ENCODE data around the gene NUDT2. TPM values are rescaled to one million over a fixed set of nuclear protein-coding genes. Genes with fewer than 3 reads are reported as not detected.
"Not testable (repeated sequence)": the region's sequence is repeated elsewhere in the genome, so short reads cannot be mapped to it uniquely, and the experiment has no call there.

Gene NUDT2
- total and polyA plus RNA-seq, 12 donors = 14.4 to 28.9 (median 18.4) TPM

DNA sequence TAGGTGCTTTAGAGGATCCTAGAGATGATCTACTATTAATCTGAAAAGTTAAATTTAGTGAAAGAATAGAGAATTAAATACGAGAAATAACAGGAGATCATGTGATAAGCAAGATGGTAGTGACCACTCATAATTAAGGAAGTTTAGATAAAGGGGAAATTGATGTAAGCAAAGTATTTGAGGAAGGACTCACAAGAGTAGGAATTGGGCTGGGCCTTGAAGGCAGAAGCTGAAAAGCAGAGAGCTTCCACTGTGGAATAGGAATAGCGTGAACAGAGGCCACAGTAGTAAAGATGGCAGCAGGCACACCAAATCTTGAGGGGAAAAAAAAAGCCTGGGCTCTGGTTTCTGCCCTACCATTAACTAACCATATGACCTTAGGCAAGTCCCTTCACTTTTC lies 38.3 kb upstream of the NUDT2 start:
- peak in 3 of 8 donors; percentile 38 to 47 (median 46) for ATAC-seq
- TF ChIP-seq CTCF (IDR thresholded peaks at IDR 0.05) = no peak
- Histone ChIP-seq H3K27me3 (no peaks in the 10 kb centered on the region), H3K36me3 (no peaks in the 10 kb centered on the region), H3K4me1 (peaks cover 0 to 16% (median 0%) of the 10 kb centered on the region in 9 donors), H3K4me3 (no peak overlapping the region), H3K9me3 (no peaks in the 10 kb centered on the region), H3K27ac (peak overlapping the region in 1 of 10 donors; percentile 74)
- no peak for DNase-seq
- WGBS, 2 donors = 85 to 90% methylated on average over 2 of the region's 2 CpGs
- intact Hi-C loops (cut with DNase I) = no loop called here

- no peaks in the 10 kb centered on the region for H3K9me3 ChIP-seq
- DNase-seq (no peak), ATAC-seq (no peak)
- H3K36me3 ChIP-seq = no peaks in the 10 kb centered on the region
- intact Hi-C loops (cut with DNase I) = no loop called here
- no peak overlapping the region for H3K4me3 ChIP-seq
- peaks cover 0 to 16% (median 0%) of the 10 kb centered on the region in 9 donors for H3K4me1 ChIP-seq
- TF ChIP-seq CTCF (IDR thresholded peaks at IDR 0.05) = no peak
- H3K27ac ChIP-seq = peak overlapping the region in 1 of 10 donors; percentile 74
- 86 to 88% methylated on average over 2 of the region's 2 CpGs for WGBS, 2 donors
- H3K27me3 ChIP-seq = no peaks in the 10 kb centered on the region
Observed at GRCh38 chr9:34291423-34291822, 37.9 kb upstream of the NUDT2 start.

GRCh38 chr9:34292552-34292951 lies 36.8 kb upstream of the NUDT2 start:
- ATAC-seq = no peak
- no peak overlapping the region for H3K4me3 ChIP-seq
- H3K36me3 ChIP-seq = no peaks in the 10 kb centered on the region
- no peaks in the 10 kb centered on the region for H3K27me3 ChIP-seq
- 63 to 70% methylated on average over 2 of the region's 2 CpGs for WGBS, 2 donors
- no peak for TF ChIP-seq CTCF (IDR thresholded peaks at IDR 0.05)
- H3K9me3 ChIP-seq = no peaks in the 10 kb centered on the region
- H3K27ac ChIP-seq = no peak overlapping the region
- intact Hi-C loops (cut with DNase I) = no loop called here
- DNase-seq = no peak
- peaks cover 0 to 16% (median 0%) of the 10 kb centered on the region in 9 donors for H3K4me1 ChIP-seq

DNA sequence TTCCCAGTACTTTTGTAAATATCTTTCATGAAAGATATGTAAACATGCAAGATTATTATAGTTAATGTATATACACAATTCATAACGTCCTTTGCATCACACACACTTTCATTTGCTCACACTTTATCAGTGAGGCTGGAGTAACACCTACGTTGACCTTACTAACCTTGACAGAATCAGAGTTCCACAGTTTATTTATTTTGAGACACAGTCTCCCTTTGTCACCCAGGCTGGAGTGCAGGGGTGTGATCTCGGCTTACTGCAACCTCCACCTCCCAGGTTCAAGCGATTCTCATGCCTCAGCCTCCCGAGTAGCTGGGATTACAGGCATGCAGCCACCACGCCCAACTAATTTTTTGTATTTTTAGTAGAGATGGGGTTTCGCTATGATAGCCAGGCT lies 28.3 kb upstream of the NUDT2 start:
- ATAC-seq; H3K4me3 ChIP-seq; H3K36me3 ChIP-seq; H3K9me3 ChIP-seq; H3K27me3 ChIP-seq; H3K4me1 ChIP-seq; H3K27ac ChIP-seq; intact Hi-C loops (cut with DNase I); DNase-seq: not testable (repeated sequence)
- WGBS, 2 donors = 80 to 82% methylated on average over 7 of the region's 7 CpGs

DNA sequence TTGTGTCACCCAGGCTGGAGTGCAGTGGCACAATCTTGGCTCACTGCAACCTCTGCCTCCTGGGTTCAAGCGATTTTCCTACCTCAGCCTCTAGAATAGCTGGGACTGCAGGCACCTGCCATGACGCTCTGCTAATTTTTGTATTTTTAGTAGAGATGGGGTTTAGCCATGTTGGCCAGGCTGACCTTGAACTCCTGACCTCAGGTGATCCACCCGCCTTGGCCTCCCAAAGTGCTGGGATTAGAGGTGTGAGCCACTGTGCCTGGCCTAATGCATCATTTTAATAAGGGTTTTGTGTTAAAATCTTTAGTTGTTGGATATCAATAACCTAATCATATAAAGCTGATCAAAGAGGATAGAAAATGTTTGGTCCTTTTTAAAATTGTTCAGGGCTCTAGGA lies 21.1 kb upstream of the NUDT2 start:
- WGBS, 2 donors = 97 to 100% methylated on average over 3 of the region's 3 CpGs
- H3K27me3 ChIP-seq; H3K36me3 ChIP-seq; intact Hi-C loops (cut with DNase I); DNase-seq; H3K4me1 ChIP-seq; H3K9me3 ChIP-seq; H3K27ac ChIP-seq; H3K4me3 ChIP-seq; ATAC-seq: not testable (repeated sequence)

Data from heart right ventricle (tissue), 16 donors.